GM21526 (cell line): ENCODE results near the gene SYNPO.

Experiments
- ATAC-seq: cut with Tn5 transposase; IDR thresholded peaks from one replicate; pipeline ENCODE4 v1.9.1; 2021; ENCODE audit warnings: moderate library complexity; ENCODE audit not compliant: unreplicated experiment, low FRiP score

SYNPO gene

GRCh38 chr5:150638488-150639376, 1.7 kb upstream of the SYNPO start:
- ATAC-seq: no peak

DNA sequence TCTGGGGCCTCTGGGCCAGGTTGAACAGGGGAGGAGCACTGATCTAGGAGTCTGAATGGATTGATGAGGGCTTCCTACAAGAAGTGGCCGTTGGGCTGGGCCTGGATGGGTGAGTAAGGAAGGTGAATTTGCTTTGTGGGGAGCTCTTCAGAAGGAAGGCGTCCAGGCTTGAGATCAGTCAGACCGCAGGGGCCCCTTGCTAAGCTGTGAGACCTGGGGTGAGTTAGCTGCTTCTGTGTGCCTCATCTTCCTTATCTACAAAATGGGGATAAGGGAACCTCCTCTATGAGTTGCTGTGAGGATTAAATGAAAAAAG, 1.1 kb upstream of the SYNPO start:
- no peak for ATAC-seq

- no peak for ATAC-seq
These were observed 709 bp upstream of the SYNPO start for GRCh38 chr5:150639751-150640150.

GRCh38 chr5:150641006-150641570, 628 bp downstream of the SYNPO start:
- no peak for ATAC-seq

- ATAC-seq: no peak
These were observed 1.5 kb downstream of the SYNPO start for GRCh38 chr5:150641824-150642566.

DNA sequence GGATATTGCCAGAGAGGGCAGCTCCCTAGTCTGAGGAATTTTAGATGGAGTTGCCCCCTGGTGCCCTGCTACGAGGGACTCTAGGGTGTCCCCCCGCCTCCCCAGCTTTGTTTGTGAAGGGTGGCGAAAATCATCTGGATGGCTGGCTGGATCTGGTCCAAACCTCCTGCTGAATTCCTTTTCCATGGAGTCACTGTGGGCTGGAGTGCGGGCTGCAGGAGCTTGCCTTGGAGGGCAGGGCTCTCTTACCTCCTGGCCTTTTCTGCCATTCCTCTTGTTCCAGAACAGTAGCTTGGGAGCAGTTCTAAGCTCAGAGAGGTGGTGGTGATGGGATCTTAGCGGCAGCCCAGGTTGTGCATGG, 2.1 kb downstream of the SYNPO start:
- no peak for ATAC-seq

DNA sequence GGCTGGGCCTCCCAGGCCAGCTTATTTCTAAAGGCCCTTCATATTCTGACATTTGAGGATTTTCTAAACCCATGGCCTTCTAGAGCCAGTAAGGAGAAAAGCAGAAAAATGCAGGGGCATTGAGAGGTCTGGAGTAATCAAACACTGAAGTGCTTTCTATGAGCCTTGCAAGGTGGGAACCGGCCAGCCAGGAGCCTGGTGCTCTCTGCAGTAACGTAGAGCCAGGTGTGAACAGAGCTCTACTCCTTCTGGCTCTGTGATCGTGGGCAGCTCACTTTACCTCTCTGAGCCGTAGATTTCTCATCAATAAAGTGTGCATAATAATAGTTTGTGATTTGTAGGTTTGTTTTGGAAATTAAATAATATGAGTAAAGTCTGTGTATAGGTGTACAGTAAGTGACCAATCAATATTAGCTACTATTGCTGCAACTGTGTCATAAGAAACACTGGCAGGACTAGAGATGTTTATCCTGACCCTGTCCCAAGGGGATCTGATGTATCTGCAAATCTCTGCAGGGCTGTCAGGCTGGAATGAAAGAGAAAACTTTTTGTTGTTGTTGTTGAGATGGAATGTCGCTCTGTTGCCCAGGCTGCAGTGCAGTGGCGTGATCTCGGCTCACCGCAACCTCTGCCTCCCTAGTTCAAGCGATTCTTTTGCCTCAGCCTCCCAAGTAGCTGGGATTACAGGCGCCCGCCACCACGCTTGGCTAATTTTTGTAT, 2.7 kb downstream of the SYNPO start:
- no peak for ATAC-seq

DNA sequence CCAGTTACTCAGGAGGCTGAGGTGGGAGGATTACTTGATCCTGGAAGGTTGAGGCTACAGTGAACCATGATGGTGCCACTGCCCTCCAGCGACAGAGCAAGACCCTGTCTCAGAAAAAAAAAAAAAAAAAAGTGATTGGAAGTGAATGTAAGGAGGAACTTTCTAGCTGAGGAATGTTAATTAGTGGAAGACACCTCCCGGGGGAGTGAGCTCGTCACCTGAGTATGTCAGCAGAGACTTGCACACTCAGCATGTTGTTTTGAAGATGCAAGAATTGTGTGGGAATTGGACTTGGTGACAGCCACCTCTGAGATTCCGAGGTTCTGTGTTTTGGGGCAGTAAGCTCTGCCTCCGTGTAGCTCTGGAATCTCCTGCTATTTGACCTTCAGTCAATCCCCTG, 3.6 kb downstream of the SYNPO start:
- no peak for ATAC-seq

- no peak for ATAC-seq
These were observed 4.1 kb downstream of the SYNPO start for GRCh38 chr5:150644514-150644913.

DNA sequence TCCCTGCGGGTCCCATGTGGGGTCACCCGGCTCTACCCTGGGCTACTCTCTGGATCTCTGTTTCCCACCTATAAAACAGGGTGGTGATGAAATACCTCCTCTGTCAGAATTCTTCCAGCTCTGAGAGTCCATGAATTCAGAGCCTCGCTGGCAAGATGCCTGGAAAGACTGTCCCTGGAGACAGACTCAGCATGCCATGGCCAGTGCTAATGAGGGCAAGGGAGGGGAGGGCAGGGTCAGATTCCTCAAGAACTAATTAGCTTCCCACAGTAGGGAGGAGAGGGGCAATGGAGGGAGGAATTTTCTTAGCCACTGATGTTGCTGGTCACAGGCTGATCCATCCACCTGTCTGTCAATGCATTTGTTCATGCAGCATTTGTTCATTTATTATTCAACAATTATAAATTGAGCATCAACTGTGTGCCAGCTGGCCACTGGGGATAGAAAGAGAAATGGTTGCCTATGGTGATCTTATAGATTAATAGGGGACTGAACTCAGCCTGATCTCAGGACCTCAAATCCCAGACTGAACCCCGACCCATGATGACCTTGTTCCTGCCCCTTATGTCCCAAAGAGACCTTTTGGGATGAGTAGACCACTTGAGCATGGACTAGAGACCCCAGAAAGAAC, 4.7 kb downstream of the SYNPO start:
- no peak for ATAC-seq

DNA sequence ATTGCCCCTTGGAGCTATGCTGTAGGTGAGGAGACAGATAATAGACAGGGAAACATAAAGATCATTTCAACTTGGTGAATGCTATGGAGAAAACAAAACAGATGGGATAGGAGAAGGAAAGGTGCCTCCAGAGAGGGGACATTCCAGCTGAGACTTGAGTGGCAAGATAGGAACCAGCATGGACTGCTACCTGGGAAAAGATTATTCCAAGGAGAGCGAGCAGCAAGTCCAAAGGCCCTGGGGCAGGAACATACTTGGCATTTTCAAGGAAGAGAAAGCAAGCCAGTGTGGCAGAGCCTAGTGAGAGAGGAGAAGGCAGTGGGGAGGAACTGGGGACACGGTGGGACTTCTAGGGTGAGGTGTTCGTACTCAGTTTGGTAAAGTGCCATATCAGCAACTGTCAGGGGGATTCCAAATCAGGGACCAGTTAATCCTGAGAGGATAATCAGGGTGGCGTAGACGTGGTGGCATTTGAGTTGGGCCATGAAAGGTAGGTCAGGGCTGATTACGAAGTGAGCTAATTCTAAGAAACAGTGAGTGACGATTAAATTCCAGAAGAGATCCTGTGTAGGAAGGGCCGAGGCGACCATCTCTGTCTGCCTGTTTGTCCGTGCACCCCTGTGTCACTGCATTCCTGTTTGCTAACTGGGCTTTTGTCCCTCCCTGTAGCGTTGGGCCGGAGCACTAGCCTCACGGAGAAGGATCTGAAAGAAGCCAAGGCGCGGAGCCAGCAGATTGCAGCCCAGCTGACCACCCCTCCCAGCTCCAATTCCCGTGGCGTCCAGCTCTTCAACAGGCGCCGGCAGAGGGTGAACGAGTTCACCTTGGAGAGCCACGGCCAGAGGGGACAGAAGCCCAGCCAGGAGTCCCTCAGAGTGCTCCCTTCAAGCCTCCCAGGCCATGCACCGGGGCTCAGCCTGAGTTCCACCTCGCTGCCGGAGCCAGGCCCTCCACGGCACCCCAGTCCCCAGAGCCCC, 7.1 kb downstream of the SYNPO start:
- ATAC-seq: no peak

DNA sequence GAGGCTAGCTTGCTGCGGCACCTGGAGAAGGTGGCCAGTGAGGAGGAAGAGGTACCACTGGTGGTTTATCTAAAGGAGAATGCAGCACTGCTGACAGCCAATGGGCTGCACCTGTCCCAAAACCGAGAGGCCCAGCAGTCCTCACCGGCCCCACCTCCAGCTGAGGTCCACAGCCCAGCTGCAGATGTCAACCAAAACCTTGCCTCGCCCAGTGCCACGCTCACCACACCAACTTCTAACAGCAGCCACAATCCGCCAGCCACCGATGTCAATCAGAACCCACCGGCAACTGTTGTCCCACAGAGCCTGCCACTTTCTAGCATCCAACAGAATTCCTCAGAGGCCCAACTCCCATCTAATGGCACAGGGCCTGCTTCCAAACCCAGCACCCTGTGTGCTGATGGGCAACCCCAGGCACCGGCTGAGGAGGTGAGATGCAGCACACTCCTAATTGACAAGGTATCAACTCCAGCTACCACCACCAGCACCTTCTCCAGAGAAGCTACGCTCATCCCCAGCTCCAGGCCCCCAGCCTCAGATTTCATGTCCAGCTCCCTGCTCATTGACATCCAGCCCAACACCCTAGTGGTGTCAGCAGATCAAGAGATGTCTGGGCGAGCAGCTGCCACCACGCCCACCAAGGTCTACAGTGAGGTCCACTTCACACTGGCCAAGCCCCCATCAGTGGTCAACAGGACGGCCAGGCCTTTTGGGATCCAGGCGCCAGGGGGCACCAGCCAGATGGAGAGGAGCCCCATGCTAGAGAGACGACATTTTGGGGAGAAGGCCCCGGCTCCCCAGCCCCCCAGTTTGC, 8.0 kb downstream of the SYNPO start:
- no peak for ATAC-seq

DNA sequence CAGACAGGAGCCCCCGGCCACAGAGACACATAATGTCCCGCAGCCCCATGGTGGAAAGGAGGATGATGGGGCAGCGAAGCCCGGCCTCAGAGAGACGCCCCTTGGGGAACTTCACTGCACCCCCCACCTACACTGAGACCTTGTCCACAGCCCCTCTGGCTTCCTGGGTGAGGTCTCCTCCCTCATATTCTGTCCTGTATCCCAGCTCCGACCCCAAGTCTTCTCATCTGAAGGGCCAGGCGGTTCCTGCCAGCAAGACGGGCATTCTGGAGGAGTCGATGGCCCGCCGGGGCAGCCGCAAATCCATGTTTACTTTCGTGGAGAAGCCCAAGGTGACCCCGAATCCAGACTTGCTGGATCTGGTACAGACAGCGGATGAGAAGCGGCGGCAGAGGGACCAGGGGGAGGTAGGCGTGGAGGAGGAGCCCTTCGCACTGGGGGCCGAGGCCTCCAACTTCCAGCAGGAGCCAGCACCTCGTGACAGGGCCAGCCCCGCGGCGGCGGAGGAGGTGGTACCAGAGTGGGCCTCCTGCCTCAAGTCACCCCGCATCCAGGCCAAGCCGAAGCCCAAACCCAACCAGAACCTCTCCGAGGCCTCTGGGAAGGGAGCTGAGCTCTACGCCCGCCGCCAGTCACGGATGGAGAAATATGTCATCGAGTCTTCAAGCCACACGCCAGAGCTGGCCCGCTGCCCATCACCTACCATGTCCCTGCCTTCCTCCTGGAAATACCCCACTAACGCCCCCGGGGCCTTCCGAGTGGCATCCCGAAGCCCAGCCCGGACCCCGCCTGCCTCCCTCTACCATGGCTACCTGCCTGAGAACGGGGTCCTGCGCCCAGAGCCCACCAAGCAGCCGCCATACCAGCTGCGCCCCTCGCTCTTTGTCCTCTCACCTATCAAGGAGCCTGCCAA, 8.9 kb downstream of the SYNPO start:
- no peak for ATAC-seq

DNA sequence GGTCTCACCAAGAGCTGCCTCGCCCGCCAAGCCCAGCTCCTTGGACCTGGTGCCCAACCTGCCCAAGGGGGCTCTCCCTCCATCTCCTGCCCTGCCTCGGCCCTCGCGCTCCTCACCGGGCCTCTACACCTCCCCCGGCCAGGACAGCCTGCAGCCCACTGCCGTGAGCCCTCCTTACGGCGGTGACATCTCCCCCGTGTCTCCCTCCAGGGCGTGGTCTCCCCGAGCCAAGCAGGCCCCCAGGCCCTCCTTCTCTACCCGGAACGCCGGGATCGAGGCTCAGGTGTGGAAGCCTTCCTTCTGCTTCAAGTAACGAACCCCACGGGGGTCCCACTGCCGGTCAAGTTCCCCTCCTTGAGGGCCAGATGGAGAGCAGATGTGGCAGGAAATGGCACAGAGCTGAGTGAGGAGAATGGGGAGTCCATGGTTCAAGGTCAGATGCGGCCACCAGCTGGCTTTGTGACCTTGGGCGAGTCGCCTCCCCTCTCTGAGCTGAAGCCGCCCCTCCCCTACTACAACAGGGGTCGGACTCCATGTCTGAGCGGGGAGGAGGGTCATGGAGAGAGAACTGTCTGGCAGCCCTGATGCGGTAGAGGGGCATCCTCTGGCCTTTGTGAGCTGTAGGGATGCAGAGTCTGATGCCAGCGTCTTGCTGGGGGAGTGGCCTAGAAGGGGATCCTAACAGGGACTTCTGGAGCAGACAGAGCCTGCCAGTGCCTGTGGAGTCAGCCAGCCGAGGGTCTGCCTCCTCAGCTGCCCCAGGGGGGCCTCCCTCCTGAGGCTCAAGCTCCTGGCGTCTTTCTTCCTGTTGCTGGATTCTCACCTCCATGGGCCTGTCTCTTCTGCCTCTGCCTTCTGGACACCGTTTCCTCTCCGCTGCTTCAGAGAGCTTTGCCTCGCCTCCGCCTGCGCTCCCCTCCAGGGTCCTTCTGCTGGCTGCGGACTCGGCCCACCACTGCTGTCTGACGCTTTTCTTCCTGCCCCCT, 9.9 kb downstream of the SYNPO start:
- ATAC-seq: no peak

DNA sequence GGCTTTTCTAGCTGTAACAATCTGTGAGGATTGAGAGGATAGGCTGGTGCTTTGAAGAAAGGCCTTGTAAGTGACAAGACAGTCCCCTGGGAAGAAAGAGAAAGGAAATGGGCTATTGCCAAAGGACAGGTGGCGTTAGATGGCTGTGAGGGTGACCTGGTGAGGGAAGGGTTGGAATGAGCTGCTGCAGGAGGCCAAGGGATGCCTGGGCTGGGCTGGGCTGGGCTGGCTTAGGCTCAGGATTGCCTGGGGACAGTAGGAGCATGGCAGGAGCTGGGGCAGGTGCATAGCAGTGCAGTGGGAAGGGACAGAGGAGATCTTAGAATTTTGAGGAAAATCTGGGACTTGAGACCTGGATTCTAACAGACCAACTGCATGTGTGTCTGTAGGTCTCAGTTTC, 10.9 kb downstream of the SYNPO start:
- no peak for ATAC-seq

DNA sequence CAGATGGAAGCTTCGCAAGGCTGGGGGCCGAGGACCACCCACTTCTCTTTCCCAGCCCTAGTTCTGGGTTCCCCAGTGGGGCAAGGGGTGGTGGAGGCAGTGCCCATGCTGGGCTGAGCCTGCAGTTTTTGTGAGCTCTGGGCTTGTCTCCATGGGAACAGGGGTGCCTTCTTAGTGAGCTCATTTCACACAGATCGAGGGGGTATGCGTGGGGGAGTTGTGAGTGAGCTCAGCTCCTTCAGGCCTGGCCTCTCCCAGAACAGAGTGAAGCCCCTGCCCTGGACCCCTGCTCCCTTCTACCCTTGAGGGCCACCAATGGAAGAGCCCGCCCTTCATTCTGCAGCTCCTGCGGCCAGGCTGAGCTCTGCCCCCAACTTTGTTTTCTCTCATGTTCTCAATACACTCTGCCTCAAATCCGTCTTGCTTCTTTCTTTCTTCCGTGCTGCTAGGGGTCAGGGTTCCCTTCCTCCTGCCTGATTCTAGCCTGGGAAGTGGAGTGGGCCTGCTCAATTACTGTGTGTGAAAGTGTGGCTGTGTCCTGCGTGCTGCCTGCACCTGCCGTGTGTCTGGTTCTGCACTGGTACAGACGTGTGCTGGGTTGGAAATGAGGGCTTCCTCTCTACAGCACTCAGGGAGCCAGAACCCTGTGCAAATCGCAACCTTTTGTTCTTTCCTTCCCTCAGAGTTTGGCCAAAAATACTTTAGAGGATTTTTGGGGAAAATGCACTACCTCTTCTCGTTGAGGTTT, 11.6 kb downstream of the SYNPO start:
- no peak for ATAC-seq
